DMS 273 (cell line): ENCODE measurements around the gene OR10G3.

Experiments used
- DNase-seq: peaks from one replicate; lab custom pipeline; 2025; ENCODE audit not compliant: unreplicated experiment; lab: John Stamatoyannopoulos, UW

OR10G3 gene

DNA sequence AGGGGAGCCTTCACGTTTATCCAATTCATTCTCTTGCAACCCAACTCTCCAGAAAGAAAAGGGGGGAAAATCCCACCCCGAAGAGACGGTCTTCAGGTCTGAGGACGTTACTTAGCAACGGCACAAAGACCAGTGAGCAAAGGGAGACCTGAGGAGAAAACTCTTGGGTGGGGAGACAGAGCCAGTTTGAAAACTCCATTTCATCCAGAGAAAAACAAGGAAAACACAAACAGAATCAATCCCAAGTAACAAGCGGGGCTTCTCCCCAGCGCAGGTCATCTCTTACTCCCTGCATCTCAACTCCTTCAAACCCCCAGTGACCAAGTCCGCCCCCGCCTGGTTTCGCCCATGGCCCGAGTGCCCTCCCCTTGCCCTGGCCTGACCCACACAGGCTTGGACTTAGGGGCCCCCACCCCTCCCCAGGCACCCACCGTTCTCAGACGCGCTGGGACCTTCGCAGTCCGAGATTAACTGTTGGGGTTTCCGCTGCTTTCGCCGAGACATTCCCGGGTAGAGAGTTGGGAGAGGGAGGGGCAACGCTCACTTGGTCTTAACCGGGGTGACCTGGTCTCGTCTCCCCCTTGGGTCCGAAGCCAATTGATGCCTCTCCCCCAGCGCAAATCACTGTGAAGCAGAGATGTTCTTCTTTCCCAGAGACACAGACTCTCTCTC is 43.3 kb downstream of the OR10G3 start:
- peak; percentile 28 for DNase-seq

GRCh38 chr14:21535545-21536417 is 44.1 kb downstream of the OR10G3 start:
- DNase-seq, result peak; percentile 26

DNA sequence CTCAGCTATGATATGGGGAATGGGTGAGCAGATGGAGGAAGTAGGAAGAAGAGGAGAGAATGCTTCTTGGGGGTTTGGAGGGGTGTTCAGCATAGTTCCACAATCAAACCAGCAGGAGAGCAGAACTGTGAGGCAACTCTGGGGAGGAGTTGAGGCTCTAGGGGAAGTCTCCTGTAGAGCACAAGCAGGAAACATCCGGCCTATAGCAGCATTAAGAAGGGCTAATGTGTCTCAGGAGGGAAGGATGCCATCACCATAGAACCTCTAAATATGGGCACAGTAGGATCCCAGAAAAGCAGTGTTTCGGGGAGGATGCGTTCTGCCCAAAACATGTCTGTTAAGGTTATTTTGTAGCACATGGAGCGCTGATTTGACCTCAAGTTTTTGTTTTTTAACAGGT is 45.3 kb downstream of the OR10G3 start:
- no peak for DNase-seq

- DNase-seq, result no peak
Observed at GRCh38 chr14:21533294-21533693, 46.6 kb downstream of the OR10G3 start.

- DNase-seq, result no peak
Observed at GRCh38 chr14:21529515-21529914, 50.4 kb downstream of the OR10G3 start.

DNA sequence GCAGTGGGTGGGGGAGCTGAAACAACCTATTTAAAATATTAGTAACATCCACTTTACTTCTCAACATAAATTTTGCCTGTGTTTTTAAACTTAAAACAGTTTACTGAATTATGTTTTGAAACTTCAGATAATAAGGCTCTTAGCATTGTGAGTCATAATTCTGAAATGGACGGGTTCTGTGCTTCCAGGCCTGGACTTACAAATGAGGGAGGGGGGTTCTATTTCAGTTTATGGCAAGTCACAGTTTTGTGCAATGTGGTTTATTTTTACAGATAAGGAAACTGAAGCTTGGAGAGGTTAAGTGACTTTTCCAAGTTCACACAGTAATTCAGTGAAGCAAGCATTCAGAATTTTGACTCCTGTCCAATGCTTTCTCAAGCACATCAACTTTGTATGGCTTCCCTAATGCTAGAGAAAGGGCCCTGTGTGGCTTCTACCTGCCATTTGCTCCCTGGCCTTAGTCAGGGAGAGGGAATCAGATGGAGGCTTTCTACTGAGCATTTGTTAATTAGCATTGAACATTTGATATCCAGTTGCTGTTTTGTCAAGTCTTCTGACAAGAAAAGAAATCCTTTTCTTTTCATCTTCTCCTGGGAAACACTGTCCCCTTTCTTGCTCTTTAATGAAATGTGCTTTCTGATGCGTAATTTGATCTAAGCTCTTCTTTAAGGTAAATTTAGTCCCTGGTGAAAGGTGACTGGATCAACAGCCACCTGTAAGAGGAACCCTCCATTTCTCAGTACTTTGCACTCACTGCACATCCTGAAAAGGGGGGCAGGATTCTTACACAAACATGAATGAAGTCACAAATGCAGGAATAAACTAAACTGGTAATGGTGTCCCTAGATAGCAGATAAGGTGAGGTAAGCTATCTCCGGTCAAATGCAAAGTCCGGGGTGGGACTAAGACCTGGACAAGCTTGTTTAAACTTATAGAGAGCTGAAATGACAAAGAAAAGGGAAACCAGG is 51.2 kb downstream of the OR10G3 start:
- DNase-seq, result peak; percentile 41

DNA sequence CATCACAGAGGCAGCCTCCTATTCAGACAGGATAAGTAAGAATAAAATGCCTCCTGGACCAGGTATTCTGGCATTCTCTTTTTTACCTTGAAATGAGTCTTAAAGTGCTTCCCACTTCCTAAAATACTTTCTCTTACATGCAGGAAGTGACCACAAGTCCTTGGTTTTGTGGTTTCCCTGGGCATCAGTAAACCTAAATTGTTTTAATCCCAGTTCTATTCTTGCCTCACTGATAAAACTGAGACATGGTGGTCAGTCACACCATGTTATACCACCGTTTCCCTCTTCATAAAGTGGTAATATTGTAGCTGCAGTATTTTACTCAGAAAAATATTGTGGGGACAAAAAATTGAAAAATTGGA is 52.6 kb downstream of the OR10G3 start:
- no peak for DNase-seq

DNA sequence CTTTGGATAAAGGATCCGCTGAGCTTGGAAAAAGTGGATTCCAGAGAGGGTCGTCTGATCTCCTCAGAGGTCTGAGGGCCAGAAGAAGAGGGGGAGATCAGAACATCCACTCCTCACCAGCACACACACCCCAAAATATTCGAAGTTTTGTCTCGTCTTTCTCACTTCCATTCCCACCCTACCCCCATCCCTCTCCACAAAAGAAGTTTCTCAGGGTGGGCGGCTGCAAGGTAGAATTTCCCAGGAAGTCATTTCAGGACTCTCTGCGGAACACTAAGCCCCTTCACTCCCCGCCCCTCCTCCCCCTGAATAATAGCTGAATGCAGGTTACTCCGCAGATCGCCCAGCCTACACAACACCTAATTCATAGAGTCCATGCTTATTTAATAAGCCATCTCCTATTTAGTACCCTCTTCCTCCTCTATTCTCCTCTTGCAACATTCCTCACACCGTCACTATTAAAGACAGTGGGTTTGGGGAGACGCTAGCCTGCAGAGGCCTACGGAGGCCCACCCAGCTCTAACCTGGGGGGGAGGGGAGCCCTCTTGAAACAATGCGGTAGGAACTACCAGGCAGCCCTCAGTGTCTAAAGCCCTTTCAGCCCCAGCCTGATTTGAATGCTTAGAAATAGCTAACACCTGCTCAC is 53.1 kb downstream of the OR10G3 start:
- peak; percentile 17 for DNase-seq

- peak; percentile 93 for DNase-seq
Observed at GRCh38 chr14:21525962-21526671, 53.8 kb downstream of the OR10G3 start, which contains the start of gene SALL2. TSS of gene SALL2 (minus strand) at chr14:21526346. CDS start at chr14:21526127, 219 bp downstream.

- DNase-seq, result peak; percentile 65
Observed at GRCh38 chr14:21525571-21525961, 54.3 kb downstream of the OR10G3 start.

DNA sequence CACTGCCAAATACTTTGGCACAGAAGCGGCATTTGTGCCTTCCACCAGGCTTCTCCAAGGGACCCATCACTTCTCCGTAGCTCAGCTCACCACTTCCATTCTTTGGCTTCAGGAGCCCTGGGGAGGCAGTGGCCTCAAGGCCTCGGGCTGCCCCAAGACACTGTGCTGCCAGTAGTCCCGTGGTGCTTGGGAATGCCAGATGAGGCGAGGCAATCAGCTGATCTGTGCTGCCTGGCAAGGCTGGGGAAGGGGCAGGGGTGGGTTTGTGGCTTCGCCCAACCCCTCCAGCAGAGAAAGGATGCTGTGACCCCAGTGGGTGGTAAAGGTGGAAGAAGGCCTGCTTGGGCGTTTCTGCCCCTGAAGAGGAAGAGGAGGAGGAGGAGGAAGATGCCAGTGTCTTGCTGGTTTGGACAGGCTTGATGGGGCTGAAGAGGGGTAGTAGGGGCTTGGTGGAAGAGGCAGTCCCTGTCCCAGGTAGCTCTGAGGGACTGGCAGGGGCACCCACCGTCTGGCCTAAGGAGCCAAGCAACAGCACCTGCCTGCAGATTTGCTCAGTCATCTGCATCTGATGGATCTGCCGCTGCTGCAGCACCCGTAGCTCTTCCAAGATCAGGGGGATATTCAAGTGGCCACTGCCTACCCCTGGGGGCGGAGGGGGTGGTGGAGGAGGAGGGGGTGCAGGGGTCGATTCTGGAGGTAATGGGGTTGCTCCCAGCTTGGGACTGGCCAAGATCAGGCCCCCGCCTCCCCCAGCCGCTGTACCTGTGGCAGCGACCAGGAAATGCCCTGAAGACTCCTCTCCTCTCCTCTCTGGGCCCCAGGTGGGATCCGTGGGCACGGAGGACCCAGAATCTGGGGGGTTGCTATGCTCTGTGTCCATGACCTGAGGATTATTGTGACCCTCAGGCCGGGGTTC is 55.0 kb downstream of the OR10G3 start:
- no peak for DNase-seq

DNA sequence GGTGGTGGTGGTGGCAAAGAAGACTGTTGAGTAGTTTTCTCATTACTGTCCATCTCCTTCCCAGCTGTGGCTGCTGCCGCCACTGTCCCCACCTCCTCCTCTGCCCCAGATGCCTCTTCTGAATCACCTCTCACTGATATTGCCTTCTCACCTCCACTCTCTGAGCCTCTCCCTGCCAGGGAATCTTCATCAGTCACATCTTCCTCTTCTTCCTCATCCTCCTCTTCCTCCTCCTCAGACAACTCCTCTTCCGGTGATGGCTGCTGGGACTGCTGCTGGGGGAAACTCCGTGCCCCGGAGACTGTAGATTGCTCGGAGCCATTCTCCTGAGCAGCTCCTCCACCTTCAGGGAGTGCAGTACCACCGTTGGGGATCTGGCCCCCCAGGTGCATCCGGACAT is 56.7 kb downstream of the OR10G3 start:
- no peak for DNase-seq

- DNase-seq, result peak; percentile 31
Observed at GRCh38 chr14:21521501-21521900, 58.4 kb downstream of the OR10G3 start.

DNA sequence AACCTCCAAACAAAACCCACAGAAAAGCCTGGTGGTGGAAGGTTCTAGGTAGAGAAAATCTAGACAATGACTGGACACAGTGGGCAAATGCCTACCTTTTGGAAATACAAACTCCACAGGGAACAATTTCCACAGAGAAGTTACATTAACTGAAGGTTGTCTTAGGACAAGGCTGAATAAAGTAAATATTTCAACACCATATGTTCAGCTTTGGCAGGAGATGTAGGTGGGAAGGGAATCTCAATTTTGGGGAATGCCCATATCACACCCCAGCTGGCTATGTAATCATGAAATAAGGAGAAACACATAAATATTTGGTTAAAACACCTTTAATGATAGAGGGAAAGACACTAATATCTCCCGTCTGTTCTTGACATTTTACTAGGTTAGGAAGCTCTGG is 59.1 kb downstream of the OR10G3 start:
- DNase-seq, result peak; percentile 71

DNA sequence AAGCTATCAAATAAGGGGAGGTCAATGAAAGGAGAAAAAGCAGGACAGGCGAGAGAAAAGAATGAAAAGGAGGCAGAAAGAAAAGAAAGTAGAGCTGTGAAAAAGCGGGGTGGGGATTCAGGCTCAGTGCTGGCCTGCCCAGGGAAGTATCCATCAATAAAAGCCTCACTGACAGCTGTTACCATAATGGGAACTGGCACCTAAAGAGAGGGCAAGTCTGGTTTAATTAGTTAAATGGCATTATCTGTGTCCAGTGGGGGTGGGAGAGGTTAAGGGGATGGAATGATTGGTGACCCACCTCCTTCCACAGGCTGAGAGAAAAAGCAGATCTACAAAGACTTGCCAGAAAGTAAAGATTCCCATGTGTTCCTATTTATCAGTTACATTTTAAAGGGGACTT is 61.2 kb downstream of the OR10G3 start:
- peak; percentile 29 for DNase-seq
